Skeletal muscle cell (primary cell): ENCODE results near the gene HIVEP2.

Experiments
- DNase-seq: peaks from one replicate; pipeline ENCODE4 v3.0.0-alpha.2; 2010; ENCODE audit warnings: low read depth
- H3K4me3 ChIP-seq: 2 replicates; pipeline ENCODE4 v1.5.1; 2011; ENCODE audit warnings: low read depth, mild to moderate bottlenecking, control low read depth, low read length, moderate library complexity

The HIVEP2 gene

DNA sequence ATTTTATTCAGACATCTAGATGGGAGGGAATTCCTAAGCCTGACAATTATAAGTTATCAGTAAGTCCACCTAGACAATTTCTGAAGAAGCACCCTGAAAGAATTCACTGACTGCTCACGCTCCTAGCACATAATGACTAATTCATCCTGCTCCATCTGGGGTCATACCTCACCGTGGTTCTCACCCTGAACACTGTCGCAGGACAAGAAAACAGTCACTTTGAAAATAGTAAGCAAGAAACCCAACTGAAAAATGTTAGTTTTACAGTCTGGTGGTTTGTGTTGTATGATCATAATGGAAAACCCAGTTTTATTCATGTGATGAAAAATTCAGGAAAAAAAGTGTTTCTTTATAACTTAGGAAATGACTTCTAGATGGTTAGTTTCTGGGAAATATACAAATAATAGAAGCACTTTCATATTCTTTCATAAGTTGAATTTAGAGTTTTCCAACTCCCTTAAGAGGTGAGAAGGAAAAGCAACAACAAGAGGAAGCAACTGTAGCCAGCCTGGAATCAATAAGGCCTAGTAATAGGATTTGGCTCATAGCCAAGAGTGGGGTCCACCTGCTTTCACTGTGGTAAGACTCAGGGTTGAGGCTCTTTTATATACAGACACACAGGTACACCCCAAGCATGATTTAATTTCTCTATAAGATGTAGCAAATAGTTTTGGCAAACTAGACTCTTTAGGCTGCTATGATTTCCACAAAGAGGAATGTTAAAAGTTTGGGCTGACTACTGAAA, 94.1 kb downstream of the HIVEP2 start:
- no peak for DNase-seq
- H3K4me3 ChIP-seq, result no peak overlapping the region

DNA sequence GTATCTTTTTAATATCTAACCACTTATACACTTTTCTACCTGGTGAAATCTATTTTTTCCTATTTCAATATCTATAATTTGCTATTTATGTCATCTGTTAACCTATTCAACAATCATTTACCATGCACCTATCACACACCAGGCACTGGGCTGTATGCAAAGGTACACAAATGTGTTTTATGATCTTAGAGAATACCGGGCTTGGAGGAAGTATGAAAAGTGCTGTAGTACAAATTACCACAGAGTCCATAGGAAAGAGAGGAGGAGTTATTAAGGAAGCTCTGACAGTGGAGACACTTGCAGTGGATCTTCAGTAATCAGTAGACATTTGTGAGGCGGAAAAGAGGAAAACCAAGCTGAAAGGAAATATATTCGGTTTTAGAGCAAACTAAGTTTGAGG, 96.0 kb downstream of the HIVEP2 start:
- no peak for DNase-seq

DNA sequence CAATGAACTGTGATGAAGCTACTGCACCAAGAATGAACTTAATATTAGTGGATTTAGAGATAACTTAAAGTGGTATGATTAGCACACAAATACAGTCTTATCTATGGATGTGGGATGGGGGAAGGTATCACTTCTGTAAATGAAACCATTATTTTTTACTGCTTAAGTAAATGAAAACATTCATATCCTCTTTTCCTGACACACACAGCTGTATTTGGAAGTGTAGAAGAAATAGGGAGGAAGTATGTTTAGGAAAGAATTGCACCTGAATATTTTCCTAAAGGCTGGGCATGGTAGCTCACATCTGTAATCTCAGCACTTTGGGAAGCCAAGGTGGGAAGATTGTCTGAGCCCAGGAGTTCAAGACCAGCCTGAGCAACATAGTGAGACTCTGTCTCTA, 96.8 kb downstream of the HIVEP2 start:
- H3K4me3 ChIP-seq, result no peak overlapping the region
- DNase-seq, result no peak

More for the DNA sequence above, 96.0 kb downstream of the HIVEP2 start:
- H3K4me3 ChIP-seq, result no peak overlapping the region

DNA sequence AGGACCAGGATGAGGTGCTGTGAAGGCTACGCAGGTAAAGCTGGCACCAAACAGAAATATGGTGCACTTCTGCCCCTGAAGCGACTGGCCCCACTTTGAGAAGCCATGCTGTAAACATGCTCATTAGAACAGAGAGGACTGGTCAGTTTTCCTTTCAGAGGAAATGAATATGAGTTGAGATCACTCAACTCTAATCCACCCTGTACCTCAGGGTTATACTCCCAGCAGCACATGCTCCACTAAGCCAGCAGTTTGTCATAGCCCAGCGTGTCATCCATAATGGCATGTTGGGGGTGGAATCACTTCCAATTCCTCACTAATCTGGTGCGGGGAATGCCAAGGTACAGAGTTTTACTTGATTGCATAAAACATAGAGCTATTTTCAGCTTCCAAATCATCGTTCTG, 98.1 kb downstream of the HIVEP2 start:
- peak overlapping the region; percentile 3 for H3K4me3 ChIP-seq
- peak; percentile 90 for DNase-seq

DNA sequence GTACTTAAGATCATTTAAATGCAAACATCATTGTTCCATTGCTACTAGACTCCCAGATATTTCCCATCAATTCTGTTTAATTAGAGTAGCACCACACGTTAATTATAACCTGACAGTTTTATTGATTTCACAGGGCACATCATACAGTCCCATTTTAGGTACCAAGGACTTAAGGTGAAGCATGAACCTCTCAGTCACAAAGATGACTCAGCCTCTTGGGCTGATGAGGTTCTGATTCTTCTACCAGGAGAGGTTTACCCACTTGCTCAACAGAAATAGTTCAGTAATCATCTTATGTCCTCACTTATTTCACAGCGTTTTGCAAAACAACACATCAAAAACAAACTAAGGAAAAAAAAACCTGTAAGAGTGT, 98.5 kb downstream of the HIVEP2 start:
- DNase-seq, result peak; percentile 53
- H3K4me3 ChIP-seq, result no peak overlapping the region

DNA sequence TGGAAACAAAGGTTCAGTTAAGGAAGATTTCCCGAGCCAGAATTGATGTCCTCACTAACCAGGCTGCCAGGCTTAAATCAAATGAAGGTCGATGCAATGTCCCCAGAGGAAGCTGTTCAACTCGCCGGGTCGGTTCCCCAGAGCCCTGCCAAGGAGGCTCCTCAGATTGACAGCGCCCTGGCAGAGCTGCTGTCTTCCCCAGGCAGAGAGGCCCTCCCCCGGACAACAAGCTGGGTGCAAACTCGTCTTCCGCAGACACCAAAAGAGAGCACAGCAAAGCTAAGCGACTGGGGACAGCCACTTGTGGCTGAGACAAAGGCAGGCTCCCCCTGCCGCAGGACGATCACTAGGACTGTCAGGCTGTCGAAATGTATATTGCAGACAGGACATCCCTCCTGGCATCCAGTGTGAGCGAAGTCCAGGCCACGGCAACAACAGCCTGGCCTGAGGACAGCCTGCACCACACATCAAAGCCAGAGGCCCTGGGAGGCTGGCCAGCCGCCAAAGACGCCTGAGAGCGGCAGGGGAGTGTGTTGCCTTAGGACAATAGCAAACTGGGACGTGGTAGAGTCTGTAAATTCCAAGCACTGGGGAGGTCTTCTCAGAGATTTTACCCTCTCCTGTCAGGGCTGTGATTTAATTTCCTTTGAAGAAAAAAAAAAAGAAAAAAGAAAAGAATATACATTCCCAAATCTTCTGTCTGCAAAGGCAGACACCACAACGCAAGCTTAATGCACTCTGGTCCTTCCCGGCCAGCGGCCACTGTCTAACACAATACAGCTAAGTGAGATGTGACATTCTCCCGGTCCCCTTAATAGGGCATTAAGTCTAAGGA, 99.1 kb downstream of the HIVEP2 start:
- peak; percentile 87 for DNase-seq
- H3K4me3 ChIP-seq, result peak overlapping the region; percentile 17

DNA sequence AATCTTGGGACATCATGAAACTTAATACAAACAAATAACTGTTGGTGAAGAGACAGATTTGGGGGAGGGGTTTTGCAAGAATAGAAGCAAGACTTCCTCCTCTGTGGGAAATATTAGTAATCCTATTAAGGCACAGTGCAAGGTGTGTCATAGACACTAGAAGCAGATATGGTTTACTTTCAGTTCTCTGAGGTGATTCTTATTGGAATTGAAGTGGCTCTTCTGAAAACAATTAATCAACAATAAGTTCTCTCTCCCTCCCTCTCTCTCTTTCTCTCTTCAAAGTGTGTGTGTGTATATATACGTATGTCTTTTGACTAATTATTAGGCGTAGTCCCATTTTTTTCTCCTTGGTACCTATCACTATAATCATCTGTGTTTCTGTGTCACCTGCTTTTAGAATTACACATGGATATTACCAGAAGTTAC, 99.8 kb downstream of the HIVEP2 start:
- DNase-seq, result no peak
- no peak overlapping the region for H3K4me3 ChIP-seq

DNA sequence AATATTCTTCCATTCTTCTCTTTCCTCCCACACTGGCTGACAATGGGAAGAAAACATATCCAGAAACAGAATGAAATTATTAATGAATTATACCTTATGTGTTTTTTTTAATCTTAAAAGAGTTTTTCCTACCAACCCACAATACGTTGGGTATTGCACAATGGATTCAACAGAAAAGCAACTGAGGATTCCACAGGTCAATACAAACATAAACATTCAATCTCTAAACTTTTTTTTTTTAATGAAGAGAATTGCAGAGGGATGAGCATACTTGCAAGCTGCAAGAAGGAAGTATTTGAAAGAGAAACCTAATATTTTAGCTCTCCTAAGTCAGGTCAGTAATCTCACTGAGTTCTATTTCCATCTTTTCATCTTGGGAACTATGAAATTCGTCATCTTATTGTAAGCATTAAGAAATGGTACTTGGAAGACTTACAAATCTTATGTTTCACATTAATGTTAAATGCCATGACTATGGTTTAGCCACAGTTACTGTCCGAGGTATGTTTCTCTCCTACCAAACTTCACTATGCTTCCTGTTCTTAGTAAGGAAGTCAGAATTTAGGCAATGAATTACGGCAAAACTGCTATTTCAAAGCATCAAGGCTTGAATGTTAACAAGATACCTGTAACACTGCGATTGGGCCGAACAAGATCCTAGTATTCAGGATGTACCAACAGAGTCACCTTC, 100.8 kb downstream of the HIVEP2 start:
- H3K4me3 ChIP-seq, result no peak overlapping the region

DNA sequence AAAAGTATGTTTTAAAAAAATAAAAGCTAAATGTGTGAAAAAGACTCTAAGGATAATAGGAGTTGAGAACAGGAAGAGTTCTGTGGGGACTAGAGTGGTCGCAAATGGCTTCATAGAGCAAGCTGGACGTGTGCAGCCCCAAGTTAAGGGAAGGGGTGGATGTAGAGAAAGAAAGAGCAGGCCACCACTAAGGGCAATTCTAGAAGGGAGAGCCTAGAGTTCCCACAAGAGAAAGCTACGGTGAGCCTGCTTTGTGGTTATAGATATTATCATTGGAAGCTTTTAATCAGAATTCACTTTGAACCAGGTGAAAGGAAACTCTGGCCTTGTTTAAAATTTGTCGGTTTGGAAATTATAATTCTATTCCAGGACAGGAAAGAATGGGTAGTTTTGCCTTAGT, 101.6 kb downstream of the HIVEP2 start:
- DNase-seq, result no peak
- no peak overlapping the region for H3K4me3 ChIP-seq

More for the DNA sequence above, 100.8 kb downstream of the HIVEP2 start:
- no peak for DNase-seq

DNA sequence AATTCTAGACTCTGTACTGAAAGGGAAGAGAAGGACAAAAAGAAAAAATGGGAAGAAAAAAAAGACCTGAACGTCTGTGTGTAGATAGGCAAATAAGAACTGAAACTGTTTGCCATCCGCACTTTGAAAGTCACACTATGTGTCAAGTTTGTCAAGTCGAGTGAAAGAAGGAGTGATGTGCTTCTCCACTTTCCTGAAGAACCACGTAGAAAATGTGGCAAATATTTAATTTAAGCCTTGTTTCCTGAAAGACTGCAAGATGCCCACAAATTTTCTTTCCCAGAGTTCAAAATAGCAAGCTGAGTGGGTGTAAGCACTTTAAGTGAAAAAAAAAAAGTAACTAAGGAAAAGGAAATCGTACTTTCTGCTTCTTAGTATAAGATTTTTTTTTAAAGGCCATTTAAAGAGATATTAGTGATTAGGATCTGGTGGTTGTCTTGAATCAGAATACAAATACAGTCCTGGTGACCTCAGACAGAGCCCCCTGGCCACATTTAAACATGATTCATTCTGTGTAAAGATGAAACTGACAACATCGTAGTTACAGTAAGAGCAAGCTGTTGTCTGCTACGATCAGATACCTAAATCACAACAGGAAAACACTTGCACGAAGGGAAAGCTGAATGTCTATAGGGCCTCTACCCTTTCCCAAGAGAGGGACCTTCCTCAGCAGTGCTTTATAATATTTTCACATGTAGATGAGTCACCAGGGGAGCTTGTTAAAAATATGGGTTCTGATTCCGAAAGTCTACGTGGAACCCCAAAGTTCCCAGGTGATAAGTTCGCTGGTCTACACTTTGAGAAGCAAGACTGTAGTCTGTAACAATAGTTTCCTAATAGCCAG, 102.3 kb downstream of the HIVEP2 start:
- DNase-seq, result no peak
- peak overlapping the region; percentile 0 for H3K4me3 ChIP-seq

DNA sequence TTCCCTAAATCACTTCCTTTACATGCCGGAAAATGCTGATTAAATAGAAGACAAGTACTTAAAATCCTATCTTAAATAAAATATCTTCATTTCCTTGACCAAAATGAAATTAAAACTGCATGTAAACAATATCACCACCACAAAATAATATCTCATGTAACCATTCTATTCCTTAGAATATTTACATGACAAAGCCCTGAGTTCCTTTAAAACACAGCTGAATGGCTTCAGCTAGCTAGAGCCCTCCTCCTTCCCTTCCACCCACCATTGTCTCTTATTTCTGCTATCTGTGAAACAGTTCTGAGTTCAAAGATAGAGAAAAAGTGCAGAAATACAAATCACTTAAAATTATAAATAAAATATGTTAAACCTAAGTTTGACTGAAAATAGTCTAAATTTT, 103.1 kb downstream of the HIVEP2 start:
- DNase-seq, result no peak
- H3K4me3 ChIP-seq, result no peak overlapping the region

DNA sequence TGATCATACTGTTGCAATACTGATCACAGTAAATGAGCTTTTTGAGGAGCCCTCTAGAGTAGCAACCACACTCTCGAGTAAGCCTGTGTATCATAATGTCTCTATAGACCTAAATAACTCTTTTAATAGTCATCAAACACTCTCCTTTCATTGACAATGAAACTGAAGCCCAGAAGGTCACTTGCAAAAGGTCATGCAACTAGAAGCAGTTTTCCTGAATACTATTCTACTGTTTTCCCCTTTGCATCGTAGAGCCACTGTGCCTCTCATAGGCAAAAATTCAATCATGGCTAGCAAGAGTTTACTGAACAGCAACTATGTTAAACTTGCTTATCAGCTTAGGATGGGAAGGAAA, 105.3 kb downstream of the HIVEP2 start:
- H3K4me3 ChIP-seq, result no peak overlapping the region
- DNase-seq, result no peak

DNA sequence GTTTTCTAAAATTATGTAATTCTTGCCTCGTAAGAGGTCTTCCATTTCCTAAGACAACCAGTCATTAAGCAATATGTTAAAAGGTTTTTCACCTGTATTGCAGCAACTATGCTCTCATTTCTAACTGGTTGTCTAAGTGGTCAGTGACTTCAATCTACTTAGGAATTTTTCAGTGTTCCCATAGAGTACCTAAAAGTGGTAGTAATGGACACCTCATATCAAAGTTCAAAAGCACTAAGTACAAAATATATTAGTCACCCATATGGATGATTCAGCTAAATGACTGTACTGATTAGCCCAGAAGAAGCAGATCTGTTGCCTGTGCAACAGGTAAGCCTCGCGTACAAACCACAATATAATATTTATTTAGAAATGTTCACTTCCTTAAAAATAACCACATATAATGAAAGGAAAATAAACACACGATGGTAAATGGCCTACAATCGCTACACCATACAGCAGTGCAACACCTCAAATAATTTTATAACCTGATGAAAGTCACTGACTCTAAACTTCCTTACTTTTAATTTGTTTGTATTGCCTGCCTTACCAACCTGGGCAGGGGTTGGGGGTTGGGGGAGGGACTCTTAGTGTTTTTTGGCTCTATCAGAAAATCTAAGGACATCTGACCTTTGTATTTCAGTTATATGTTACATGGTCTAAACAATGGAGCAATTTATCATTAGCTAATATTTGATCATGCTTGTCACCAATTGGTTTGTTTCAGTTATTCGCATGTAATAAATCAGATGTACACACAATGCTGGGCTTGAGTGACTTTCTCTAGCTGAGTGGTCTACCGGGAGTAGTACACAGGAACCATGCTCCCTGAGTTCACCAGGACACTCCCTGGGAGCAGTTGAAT, 105.9 kb downstream of the HIVEP2 start:
- DNase-seq, result no peak
- H3K4me3 ChIP-seq, result no peak overlapping the region

DNA sequence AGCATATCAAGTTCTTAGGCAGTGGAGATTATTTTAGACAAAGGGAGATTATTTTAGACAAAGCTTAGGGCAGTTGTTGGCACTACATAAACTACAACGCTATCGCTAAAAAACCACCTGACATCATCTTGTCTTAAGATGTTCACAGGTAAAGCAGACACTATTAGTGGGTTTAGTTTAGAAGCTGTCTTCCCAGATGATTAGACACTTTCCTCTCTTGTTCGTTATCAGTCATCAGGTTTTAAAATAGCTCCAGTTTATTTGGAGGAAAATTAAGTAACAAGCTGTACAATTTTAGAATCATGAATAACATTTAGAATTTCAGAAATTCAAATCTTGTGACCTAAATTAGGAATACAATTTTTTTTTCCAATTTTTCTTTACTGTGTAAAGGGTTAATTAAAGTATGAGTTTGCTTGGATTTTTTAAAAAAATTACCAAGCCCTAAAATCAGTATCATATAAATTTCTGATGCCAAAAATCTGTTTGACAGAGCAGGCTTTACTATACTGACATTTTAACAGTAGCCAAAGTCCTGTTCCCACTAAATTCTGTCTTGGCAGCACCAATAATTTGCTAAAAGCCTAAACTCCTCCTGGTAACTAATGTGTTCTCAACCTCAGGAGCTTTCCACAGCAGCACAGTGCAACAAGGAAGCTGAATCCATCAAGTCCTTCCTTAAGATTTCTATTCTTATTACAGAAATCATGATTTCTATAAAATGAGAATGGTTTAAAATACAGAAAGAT, 109.0 kb downstream of the HIVEP2 start:
- H3K4me3 ChIP-seq, result no peak overlapping the region
- no peak for DNase-seq

DNA sequence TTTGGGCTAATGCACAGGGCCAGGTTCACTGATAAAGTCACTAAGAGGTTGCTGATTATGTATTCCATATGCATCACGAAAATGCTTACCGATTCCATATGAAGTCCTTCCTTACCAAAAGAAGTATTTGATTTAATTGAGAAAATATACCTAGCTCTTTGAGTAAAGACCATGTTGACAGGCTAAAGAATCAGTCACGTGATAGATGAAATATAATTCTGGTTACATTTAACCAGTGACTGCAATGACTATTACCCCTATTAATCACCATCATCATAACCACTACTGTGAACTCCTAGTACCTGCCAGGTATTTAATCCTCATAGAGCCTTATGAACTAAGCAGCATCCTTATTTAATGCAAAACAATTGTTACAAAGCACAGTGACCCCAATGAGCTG, 110.1 kb downstream of the HIVEP2 start:
- no peak for DNase-seq
- H3K4me3 ChIP-seq, result no peak overlapping the region

DNA sequence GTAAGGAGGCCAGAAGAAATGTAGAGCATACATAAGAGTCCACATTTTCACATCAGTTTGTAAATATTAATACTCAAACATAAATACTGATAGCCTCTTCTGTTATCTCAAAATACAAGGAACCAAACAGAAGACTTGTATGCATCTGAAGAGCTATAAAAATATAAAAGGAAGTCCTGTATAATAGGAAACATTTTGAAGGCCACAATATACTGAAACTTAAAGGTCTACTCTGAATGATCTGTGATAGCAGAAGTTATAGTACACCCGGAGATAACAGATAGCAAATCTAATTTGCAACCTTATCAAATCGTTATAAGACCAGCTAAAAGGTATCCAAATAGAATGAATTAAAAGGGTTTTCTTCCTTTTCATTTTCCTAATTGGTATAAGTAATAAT, 111.2 kb downstream of the HIVEP2 start:
- DNase-seq, result no peak
- no peak overlapping the region for H3K4me3 ChIP-seq

DNA sequence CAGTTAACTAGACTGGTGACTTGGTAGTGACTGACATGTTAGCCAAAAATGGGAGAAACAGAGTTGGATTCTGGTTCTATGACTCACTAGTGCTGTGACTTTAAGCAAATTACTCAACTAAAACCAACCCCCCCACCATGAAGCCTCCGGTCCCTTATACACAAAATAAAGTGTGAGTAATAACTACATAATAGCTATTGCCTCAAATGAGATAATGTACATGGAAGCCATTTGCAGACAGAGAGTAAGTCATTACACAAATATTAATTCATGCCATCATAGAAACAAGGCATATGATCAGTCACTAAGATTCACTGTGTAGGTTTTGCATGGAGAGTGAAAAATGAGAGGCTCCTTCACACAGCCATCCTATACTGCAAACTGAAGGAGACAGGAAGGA, 111.9 kb downstream of the HIVEP2 start:
- no peak overlapping the region for H3K4me3 ChIP-seq
- peak; percentile 91 for DNase-seq

DNA sequence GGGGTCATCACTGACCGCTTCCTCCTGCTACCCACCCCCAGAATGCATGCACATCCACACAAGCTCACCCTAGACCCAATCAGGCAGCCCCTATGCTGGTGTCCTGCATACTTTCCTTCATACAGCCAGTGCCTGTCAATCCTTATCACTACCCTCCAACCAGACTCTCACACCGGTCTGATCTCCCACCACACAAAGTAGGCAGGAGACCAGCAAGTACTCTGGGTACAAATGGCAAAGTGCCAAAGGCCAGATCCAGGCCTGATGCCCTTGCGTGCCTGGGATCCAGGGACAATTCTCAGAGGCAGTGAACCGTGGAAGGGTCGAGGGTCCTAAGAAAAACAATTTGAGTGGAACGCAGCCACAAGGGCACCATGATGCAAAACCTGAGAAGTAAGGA, 114.2 kb downstream of the HIVEP2 start:
- H3K4me3 ChIP-seq, result no peak overlapping the region
- no peak for DNase-seq
